GM19035 (cell line): Measurements from ENCODE around the gene VIT.
"Not testable (repeated sequence)": the region's sequence is repeated elsewhere in the genome, so short reads cannot be mapped to it uniquely, and the experiment has no call there.

Experiments
- ATAC-seq: cut with Tn5 transposase; IDR thresholded peaks from one replicate; pipeline ENCODE4 v1.9.1; 2021; ENCODE audit not compliant: unreplicated experiment

The VIT gene

DNA sequence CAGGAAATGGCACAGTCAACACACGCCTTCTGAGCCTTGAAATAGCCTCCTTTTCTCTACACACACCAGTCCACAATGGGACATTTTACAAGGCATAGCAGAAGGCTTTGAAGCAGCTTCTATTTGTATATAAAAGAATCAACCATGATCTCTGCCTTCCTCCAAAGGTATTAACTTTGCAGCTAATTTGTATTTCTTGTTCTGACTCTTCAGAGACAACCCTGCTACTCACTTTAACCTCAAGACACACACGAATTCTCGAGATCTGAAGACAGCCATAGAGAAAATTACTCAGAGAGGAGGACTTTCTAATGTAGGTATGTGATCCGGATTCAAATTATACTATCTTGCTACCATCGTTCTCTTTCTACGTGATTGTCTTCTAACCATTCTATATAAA, 104.6 kb downstream of the VIT start:
- no peak for ATAC-seq

DNA sequence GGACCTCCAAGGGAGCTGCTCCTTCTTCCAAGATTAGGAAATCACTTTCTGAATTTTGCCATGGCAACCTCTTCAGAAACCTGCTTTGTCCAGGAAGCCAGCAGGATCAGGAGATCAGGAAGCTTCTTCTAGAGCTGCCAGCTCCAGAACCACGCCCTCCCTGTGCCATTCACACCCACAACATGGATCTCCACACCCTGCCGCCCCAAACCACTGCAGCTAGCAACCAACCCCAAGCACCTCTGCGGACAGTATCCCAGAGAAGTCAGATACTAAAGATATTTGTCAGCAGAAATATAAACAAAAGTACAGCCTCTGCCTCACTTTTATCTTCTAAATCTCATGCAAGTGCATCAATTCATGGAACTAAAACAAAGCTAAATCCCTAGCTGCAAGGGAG, 106.4 kb downstream of the VIT start:
- no peak for ATAC-seq

DNA sequence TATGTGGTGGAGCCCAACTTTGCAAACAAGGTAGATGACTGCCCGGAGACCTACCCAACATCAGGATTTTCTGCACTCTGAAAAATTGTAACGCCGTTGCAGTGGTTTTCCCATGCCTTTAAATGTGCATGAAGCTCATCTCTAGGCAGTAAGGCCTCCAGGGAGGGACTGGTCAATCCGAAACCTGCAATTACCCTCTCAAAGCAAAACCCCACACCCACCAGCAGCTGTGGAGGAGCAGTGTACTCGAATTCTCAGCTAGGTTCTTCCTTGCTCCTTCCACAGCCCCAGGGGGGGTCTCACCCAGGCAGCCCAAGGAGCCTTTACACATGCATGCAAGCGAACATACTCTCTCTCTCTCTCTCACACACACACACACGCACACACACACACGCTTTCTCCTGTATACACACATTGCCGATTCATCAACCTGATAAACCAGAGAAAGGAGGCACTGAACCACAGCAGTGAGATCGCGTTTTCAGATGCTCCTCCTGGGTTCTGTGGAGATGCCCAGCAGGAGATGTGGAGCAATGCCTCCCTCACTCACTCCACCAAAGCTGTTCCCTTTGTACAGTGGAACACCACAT, 109.2 kb downstream of the VIT start:
- no peak for ATAC-seq

DNA sequence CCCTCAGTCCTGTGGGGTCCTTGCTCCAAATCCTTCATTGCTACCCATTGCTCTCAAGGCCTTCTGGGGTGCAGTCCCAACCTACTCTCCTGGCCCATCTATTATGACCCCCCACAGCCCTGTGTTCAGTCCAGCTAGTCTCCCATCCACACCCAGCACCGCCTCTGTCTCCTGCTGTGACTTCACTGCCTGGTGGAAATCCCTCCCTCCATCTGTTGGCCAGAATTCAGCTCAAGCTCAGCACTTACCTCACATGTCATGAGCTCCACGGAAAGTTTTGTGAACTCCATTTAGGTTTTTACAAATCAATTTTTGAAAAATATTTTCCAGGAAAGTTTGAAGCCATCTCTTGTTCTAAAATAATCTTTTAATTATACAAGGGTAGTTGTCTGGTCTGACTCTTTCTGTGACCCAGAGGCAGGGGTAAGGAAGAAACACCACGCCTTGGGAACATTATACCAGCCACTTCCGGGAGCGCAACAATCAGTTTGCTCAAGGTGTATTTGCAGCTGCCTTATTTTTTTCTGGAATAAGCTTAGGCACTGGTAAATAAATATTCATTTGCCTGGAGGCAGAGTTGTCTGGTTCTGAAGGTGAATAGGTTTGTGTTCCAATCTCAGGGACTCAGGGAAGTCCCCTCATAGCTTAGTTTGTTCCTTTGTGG, 110.8 kb downstream of the VIT start:
- no peak for ATAC-seq

DNA sequence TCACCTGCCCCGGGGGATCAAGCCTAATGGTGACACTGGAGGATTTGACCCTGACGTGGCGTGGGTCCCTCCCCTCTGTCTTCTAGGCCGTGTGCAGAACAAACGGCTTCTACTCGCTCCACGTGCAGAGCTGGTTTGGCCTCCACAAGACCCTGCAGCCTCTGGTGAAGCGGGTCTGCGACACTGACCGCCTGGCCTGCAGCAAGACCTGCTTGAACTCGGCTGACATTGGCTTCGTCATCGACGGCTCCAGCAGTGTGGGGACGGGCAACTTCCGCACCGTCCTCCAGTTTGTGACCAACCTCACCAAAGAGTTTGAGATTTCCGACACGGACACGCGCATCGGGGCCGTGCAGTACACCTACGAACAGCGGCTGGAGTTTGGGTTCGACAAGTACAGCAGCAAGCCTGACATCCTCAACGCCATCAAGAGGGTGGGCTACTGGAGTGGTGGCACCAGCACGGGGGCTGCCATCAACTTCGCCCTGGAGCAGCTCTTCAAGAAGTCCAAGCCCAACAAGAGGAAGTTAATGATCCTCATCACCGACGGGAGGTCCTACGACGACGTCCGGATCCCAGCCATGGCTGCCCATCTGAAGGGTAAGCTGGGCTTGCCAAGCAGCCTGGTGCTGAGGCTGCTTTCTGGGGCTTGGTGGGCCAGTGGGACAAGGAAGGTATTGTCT, 112.0 kb downstream of the VIT start:
- no peak for ATAC-seq

DNA sequence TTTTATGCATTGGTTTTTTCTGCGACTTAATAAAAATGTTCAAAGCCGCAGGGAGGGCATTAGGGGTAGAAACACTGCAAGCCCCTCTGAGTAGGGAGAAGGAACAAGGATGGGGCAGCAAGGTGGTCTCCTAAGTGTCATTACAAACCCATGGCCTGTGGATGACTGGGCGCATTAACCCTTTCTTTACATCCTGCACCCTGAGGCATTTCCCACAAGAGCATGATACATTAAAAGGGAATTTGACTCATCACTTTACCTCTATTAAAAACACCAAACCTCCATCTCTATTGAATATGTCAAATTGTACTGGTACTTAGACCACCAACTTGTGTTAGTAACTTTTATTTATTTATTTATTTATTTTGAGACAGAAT, 112.5 kb downstream of the VIT start:
- no peak for ATAC-seq

DNA sequence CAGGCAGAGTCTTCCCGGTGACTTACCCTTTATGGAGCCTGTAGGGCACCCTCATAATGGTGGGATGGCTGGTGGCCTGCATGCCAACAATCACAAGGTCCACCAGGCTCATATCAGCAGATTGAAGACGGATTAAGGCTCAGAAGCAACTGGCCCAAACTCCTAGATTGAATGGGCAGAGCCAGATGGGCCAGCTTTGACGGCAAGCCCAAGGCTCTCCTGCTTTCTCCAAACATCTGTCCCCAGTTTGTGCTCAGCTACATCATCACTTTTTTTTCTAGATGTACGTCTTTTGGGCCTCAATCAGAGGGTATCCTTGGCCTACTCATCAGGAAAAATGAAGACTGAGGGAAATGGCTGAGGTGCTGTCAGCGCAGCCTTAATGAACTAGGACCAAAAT, 114.6 kb downstream of the VIT start:
- ATAC-seq = no peak

DNA sequence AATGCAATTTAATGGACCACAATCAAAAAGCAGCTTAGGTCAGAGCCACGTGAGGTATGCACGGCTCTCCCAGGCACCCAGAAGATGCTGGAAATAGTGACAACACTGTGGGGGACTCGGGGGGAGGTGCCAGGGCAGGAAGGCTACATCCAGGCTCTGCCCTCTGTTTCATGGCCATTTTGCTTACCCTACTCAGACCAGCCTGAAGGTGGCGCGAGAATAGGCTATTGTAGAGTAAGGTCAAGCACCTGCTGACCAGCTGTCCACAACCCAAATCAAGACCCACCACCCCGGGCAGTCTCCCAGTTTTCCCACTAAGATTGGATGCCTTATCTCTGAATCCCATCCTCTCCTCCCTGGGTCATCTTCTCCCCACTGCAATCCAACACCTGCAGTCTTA, 115.7 kb downstream of the VIT start:
- ATAC-seq = no peak

DNA sequence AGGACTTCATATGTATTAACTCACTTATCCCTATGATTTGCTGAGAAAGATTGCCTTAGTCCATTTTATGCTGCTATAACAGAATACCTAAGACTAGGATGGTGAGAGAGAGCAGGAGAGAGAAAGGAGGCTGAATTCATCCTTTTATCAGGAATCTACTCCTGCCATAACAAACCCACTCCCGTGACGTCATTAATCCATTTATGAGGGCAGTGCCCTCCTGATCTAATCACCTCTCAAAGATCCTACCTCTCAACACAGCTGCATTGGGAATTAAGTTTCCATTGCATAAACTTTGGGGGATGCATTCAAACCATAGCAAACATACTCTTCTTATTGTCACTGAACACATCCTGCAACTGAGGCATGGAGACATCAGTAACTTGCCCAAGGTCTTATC, 122.0 kb downstream of the VIT start:
- no peak for ATAC-seq

DNA sequence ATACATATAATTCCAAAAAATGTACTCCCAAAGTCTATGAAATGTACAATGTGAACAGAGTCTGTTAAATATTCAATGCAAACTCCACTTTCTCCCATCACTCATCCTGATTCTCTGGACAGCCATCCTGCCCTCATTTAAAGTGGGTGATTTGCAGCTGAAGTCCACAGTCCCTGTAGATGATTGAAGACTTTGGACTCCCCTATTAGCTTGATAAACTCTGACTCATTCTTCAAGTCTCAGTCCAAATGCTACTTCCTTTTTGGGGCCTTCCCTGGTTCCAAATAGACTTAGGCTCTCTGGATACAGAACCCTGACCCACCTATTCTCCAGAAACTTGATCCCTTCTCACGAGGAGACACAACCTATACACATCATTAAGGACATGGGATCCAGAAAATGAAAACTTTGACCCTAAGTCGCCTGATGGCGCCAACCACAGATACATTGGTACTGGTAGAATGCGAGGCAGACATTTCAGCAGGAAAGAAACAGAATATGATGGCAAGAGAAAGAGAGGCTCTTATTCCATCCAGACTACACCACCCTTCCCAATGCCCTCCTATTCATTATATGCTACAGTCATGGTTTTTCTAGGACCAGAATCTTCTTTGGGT, 122.7 kb downstream of the VIT start:
- no peak for ATAC-seq

DNA sequence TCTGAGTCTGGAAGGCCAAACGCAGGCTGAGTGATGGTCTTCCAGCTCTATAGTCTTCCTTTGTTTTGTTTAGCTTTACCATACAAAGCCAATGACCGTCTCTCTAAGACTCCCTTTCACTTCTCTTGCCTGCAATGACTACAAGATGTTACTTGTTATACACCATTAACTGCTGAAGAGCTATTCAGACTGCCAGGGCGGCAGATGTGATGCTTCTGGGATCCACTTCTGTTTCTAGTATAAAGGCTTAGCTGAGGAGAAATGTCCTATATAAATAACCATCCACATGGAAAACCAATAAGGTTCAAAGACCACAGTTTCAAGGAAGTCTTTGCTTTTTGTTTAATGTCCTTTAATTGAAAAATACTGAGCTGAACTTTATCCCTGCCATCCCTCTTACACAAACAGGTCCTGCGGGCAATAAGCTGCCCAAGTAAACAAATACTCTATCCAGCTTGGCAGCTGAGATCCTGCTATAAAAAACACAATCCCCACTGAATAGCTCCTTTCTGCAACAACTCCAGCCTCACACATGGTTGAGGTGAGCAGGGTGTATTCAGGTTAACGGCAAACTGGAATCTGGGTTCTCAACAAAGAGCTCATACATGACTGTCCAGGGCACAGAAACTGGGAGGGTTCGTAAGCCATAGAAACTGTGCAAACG, 124.6 kb downstream of the VIT start:
- ATAC-seq = no peak

DNA sequence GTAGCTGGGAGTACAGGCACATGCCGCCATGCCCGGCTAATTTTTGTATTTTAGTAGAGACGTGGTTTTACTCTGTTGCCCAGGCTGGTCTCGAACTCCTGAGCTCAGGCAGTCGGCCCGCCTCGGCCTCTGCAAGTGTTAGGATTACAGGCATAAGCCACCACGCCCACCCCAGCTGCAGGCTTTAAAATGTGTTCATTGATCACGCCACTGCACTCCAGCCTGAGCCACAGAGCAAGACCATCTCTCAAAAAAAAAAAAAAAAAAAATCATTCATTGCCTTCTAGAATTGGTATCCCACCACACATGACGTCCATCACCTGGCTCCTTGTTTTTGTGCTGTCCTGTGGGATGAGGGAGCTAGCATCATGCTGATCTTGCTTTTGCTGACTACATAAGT, 127.4 kb downstream of the VIT start:
- ATAC-seq = no peak

DNA sequence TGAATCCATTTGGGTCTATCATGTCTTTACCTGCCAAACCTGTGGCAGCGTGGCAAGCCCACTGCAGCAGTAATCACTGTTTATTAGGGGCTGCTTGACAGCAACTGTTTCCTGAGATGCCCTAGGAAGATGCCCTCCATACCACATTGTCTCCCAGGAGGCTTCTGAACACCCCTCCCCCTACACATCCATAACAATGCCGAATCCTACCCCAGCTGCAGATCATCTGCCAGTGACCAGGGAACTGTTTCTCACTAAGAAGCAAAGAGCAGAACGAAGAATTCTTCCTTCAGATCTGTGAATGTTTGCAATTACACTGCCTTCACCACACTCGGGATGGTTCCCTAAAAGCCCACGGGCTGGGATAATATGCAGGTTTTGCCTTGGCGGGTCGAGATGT, 127.8 kb downstream of the VIT start:
- no peak for ATAC-seq

DNA sequence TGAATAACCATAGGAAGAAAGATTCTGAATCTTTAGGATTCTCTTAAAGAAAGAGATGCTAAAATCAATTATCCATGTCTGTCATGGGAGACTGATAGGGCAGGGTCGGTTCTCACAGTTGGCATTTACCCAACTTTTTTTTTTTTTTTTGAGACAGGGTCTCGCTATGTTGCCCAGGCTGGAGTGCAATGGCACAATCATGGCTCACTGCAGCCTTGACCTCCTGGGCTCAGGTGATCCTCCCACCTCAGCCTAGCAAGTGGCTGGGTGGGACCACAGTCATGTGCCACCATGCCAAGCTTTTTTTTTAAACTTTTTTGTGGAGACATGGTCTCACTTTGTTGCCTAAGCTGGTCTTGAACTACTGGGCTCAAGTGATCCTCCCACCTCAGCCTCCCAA, 128.2 kb downstream of the VIT start:
- ATAC-seq = not testable (repeated sequence)

DNA sequence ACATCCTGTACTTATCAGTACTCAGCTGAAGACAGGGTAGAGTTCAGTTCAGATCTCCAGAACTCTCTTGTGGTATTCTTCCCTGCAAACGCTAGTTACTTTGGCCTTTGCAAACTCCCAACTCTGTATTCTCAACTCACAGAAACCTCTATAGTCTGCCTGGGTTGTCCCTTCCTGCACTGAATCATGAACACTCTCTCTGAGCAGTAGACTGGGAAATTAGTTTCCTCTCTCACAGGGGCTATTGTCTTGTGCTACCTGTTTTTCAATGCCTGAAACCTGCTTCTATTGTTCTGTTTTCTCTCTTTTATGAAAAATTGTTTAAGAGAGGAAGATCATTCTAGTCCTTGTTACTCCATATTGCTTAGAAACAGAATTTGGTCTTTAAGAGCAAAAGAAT, 134.7 kb downstream of the VIT start:
- no peak for ATAC-seq

DNA sequence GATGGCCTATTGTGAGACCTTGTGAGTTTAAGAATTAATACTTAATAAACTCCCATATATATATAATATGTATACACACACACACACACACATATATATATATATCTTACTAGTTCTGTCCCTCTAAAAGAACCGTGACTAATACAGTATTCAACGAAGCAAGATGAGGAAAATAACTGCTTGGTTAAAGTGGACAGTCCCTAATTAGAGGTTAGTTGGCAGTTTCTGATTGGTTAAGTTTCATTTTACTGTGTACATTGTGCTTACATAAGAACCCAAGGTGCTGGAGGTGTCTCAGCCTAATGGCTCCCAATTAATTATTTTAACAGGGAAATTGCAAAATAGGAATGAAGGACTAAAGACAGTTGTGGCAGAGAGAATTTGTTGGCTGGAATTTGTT, 137.7 kb downstream of the VIT start:
- no peak for ATAC-seq

DNA sequence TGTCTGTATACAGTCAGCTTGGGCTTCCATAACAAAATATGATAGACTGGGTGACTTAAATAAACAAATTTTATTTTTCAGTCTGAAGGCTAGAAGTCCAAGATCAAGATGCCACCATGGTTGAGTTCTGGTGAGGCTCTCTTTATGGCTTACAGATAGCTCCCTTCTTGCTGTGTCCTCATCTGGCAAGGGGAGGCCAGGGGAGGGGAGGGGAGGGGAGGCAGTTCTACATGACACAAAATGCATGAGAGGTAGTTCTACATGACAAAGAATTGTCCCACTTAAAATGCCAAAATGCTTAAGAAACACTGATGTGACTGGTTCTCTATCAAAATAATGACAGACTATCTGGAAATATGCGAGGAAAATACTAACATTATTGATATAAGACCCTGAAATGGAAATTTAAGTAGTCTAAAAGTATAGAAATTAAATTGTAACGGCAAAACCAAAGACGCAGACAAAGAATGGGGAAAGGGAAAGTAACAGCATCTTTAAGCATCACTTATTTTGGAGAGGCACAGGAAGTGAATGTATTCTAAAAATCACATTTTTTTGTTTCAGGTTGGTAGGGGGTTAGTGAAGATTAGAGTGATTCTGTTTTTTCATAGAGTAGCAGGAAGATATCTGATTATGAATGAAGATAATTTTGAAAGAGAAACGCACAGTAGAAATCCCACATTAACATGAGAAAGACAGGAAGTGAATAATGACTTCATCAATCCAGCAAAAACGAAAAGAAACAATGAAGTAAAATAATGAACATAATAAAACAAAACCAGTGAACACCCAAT, 138.4 kb downstream of the VIT start:
- ATAC-seq = no peak

DNA sequence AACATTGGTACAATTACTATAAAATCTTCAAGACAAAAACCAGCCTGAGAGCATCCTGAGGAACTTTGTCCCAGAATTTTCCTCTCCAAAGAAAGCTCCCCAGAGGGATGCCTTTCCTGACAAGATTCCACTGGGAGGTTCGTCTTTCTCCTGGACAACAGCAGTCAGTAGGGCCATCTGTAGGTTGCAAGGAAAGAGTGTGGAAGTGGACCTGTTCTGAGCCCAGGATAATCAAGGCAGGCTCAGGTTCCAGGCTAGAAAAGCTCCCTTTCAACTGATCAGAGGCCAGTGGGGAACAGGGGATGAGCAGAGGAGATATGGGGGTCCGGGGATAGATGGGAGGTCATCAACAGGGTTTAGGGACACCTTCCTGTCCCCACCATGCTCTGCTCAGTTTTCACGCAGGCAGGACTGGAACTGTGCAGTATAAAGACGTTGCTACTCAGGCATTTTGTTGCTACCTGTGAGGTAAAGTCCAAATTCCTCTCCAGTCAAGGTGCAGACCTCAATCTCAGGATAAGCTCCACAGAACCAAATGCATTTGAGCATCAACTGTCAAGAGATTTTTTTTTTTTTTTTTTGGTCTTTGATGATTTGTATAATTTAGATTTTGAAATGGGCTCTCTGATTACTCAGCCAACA, 143.6 kb downstream of the VIT start:
- ATAC-seq = no peak

DNA sequence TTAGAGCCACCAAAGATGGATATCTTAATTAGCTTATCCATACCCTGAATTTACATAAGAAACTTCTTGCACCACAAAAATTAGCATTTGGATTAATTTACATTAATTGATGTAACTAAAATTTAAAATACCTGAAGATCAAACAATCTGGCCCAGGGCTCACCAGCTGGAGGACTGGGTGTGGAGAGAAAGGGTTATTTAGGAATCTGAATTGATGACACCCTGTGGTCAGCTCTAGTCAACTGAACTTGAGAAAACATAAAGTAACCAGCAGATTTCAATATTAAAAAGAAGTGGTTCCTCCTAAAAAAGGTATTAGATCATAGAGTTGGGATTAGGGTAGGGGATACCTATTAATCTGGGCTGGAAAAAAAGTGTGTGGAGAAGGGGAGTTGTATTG, 147.3 kb downstream of the VIT start:
- ATAC-seq = no peak

DNA sequence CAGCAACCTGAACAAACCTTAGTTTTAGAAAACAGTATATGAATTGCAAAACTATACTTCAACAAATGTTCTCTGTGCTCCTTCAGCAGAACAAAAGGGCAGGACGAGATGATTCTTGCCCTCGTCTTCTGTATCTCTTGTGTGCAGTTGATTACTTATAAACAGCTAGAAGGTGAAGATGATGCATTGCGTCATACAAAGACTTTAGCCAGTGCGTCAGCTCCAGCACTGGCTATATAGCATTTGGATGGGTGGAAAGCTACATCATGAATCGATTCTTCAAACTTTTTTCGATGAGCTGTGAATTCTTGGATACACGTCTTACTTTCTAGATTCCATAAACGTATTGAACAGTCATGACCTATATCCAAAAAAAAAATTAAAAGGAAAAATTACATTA, 152.8 kb downstream of the VIT start:
- ATAC-seq = no peak

DNA sequence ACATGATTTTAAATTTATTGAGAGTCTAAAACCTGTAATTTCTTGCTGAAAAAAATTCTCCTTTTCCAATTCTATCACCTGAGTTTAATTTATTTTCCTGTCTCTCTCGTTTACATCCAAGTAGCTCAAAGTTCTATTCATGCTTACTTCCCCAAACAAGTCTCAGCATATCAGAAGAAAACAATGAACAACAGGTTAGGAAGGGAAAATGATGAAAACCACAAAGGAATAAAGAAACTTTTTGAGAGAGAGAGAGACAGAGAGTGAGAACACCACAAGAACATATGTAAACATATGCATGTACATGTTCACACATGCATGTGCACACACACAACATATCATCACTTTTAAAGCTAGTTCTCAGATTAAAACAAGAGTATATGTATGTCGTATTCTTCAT, 157.7 kb downstream of the VIT start:
- no peak for ATAC-seq
